GM04504 (cell line): ENCODE data around the gene S1PR2.
"Not testable (repeated sequence)": the region's sequence is repeated elsewhere in the genome, so short reads cannot be mapped to it uniquely, and the experiment has no call there.

Source experiments
- DNase-seq: peaks from one replicate; pipeline ENCODE4 v3.0.0-alpha.2; 2012; ENCODE audit warnings: low read depth

S1PR2 gene

DNA sequence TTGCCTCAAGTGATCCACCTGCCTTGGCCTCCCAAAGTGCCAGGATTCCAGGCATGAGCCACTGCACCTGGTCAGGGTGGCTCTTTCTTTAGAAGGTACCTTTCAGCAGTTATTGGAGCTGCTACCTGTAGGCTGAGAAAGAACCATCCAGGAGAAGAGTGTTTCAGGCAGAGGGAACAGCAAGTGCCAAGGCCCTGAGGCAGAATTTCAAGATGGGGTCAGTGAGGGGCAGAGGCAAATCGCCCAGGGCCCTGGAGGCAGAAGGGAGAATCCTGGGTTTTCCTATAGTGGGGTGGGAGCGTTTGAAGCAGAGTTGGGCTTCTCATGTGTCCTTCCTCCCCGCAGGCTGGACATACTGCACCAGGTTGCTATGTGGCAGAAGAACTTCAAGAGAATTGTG, 23.1 kb upstream of the S1PR2 start:
- DNase-seq, result no peak

DNA sequence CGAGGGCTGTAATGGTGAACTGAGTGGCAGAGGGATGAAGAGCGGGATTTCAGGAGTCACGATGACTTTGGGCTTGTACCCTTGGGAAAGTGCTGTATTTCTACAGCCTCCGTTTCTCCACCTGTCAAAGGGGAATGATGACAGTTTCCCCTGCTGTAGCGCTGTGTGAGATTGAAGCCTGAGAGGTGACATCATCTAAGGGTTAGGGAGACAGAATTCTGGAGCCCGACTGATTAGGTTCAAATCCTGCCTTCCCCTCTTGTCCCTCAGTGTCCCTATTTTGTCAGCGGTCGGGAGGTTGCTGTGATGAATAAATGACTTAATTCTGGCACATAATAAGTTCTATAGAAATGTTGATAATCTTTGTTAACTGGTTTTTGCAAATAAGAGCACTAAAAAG, 21.6 kb upstream of the S1PR2 start:
- DNase-seq, result no peak

DNA sequence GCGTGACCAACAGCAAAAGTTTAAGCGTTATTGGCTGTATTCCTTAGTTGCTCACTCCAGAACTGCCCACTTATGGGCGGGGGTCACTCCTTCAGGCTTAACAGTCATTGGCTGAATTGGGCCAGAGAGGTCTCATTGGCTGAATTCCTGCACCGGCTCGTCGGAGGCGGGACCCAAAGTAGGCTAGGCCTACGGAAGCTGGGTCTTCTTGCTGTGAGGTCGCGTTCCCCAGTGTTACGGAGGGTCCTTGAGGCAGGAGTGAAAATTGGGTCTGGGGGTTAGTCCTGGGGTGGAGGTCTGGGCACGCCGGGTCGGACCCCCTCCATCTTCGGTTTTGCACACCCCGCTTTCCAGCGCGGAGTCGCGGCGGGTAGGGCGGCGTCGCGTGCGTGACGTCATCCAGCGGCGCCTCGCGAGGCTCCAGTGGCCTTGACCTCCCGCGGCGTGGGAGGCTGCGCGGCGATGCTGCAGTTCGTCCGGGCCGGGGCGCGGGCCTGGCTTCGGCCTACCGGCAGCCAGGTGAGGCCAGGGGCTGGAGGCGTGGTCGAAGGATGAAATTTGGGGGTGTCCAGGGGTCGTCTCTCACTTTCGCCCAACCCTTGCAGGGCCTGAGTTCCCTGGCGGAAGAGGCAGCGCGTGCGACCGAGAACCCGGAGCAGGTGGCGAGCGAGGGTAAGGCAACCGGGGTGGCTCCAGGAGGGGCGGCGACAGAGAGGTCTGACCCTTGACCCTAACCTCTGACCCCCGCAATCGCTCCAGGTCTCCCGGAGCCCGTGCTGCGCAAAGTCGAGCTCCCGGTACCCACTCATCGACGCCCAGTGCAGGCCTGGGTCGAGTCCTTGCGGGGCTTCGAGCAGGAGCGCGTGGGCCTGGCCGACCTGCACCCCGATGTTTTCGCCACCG, 20.9 kb upstream of the S1PR2 start, which contains the start of gene MRPL4:
MRPL4 (plus strand) TSS at position 423 of the 903 bp plus-strand sequence; CDS start at position 463, 40 bp downstream.
- DNase-seq, result peak; percentile 97

DNA sequence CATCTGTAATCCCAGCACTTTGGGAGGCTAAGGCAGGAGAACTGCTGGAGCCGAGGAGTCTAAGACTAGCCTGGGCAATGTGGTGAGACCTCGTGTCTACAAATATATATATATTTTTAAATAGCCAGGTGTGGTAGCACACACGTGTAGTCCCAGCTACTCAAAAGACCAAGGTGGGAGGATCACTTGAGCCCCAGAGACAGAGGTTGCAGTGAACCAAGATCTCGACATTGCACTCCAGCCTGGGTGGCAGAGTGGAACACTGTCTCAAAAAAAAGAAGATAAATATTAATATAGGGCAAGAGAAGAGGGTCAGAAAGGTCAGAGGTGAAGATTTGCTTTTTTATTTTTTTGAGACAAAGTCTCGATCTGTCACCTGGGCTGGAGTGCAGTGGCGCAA, 15.4 kb upstream of the S1PR2 start:
- no peak for DNase-seq

DNA sequence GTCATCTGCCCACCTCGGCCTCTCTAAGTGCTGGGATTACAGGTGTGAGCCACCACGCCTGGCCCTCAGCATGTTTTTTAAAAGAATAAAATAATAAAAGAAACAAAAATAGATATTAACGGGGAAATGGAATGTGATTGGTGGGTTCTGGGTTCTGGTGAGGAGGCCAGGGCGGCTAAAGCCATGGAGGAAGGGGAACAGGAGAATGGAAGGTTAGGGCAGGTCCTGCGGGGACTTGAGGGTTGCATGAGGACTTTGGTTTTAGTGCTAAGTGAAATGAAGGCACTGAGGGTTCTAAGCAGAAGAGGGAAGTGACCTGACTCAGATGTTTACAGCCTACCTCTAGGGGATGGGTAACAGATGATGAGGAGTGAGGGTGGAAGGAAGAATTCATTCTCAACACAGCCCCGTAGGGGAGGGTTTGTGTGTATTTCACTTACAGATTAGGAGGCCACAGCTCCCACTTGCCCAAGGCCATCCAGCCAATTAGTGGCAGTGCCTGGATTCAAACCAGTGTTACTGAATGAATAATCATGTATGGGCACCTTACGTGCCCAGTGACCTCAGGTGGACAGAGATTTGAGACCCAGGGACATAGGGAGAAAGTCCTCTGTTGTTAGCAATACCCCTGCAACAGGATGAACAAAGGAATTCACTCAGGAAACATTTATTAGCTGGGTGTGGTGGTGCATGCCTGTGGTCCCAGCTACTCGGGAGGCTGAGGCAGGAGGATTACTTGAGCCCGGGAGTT, 14.2 kb upstream of the S1PR2 start:
- no peak for DNase-seq

DNA sequence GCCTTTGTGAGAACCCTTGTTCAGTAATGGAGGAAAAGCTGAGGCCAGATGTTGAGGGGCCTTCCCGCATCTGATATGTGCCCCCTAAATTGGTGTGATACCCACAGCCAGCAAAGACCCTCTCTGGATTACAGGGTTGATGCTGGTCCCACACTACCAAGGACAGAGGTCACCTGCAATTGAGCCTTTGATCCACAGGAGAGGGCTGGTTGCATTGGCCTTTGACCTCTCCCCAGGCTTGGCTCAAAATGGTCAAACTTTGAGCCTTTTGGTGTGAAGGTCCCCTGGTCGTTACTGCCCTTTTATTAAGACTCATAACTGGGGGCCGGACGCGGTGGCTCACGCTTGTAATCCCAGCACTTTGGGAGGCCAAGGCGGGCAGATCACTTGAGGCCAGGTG, 12.5 kb upstream of the S1PR2 start:
- no peak for DNase-seq

DNA sequence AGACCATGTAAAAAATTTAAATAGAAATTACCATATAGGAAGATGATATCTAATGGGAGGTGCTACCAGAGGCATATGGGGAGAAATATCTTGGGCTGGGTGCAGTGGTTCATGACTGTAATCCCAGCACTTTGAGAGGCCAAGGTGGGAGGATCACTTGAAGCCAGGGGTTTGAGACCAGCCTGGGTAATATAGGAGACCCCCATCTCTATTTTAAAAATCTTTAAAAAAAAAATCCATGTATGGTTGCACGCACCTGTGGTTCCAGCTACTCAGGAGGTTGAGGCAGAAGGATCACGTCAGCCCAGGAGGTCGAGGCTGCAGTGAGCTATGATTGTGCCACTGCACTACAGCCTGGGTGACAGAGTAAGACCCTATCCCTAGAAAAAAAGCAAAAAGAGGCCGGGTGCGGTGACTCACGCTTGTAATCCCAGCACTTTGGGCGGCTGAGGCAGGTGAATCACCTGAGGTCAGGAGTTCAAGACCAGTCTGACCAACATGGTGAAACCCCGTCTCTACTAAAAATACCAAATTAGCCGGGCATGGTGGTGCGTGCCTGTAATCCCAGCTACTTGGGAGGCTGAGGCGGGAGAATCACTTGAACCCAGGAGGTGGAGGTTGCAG, 10.8 kb upstream of the S1PR2 start:
- not testable (repeated sequence) for DNase-seq

DNA sequence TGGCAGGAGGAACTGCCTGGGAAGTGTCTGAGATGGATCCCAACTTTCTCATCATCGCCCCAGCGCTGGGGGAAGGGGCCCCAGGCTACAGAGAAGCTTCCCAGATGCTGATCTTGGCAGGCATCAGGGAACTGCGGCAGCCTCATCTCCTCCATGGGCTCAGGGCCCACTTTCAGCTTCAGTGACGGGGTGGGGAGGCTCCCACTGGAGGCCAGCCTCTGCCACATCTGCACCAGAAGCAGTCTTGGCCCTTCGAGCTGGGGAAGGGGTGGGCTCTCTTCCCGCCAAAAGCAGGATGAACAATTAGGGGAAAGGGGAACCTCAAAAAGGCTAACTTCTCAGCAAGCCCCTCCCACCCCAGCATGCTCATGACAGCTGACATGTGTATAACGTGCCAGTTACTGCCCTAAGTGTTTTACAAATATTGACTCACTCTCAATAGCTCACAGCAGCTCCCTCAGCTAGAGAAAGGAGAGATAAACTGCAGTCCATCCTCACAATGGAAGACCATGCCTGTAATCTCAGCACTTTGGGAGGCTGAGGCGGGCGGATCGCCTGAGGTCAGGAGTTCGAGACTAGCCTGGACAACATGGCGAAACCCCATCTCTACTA, 7.1 kb upstream of the S1PR2 start:
- DNase-seq, result peak; percentile 82

DNA sequence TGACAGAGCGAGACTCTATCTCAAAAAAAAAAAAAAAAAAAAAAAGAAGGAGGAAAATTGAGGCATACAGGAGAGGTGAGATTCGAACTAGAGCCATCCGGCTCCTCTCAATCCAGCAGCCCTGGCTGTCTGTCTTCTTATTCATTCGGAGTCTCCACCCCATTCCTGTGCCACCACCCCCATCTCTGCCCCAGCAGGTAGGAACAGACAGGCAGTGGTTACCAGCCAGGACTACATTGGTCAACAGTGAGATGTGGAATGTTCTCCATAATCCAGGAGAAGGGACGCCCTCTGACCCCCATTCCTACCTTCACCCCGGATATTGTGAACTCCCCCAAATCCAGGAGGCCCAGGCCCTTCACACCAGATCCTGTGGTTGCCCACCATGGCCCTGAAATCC, 6.6 kb upstream of the S1PR2 start:
- DNase-seq, result no peak

DNA sequence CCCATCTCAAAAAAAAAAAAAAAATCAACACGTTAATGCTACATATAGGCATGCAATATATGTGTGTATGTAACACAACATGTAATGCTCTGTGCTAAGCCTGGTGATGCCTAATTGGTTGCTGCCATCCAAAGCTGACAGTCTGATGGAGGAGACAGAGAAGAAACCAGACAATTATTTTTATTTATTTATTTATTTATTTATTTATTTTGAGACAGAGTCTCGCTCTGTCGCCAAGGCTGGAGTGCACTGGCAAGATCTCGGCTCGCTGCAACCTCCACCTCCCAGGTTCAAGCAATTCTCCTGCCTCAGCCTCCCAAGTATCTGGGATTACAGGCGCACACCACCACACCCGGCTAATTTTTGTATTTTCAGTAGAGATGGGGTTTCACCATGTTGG, 4.3 kb upstream of the S1PR2 start:
- DNase-seq, result not testable (repeated sequence)

DNA sequence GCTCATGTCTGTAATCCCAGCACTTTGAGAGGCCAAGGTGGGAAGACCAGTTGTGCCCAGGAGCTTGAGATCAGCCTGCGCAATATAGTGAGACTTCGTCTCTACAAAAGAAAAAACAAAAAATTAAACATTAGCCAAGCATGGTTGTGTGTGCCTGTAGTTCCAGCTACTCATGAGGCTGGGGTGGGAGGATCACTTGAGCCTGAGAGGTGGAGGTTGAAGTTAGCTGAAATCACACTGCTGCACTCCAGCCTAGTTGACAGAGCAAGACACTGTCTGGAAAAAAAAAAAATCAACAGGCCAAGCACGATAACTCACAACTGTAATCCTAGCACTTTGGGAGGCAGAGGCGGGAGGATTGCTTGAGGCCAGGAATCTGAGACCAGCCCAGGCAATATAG, 3.9 kb upstream of the S1PR2 start:
- DNase-seq, result no peak

DNA sequence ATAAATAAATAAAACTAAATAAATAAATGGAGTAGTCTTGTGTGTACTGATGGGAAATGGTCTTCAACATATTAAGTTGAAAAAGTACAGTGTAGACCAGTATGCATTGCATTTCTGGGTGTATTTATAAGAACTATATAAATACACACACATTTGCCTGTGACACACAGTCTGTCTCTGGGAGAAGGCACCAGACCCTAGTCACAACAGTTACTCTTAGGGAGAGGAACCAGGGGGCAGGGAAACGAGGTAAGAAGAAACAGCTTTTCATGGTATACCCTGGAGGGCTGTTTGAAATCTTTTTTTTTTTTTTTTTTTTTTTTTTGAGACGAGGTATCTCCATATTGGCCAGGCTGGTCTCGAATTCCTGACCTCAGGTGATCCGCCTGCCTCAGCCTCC, 2.8 kb upstream of the S1PR2 start:
- no peak for DNase-seq

DNA sequence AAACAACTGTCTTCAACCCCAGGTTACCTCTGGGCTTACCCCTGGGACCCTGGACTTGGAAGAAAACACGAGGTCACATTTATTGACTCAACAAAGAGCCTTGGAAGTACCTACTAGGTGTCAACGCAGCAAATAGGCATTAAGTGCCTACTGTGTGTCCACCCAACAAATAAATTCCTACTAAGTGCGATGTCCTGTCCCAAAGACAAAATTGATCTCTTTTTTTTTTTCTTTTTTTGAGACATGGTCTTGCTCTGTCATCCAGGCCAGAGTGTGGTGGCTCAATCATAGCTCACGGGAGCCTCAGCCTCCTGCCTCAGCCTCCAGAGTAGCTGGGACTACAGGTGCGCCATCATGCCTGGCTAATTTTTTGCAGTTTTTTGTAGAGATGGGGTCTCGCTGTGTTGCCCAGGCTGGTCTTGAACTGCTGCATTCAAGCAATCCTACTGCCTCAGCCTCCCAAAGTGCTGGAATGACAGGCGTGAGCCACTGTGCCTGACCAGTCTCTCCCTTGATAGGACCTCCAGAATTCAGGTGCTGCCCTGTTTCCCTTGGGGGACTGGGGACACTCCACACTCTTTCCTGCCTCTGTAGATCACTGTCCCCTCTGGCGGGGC, 589 bp upstream of the S1PR2 start:
- no peak for DNase-seq

DNA sequence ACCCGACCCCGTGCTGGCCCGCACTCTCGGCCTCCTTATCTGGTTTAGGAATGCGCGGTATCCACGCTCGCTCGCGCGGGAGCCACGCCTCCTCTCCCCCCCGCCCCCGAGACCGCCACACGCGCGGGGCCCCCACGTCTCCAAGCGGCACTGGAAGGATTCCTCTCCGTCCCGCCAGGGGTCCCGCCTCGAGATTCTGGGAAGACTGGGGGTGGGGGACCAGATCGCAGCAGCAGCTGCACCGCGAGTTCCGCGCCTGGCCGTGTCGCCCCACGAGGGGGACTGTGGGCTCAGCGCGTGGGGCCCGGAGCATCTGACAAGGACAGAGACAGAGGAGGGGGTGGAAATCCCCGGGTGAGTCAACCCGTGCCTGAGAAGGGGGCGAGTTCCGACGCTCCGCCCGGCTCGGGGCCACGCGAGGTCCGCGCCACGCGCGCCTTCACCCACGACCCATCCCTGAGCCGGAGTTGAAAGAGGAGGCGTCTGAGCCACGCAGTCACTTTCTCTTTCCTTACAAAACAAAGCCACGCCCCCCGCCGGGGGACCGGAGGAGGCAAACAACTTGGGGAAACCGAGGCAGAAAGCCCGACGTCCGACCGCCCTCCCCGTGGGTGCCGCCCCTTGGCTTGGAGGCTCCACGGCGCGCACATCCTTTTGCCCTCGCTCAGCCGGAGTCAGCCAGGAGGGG, 814 bp downstream of the S1PR2 start:
- no peak for DNase-seq

DNA sequence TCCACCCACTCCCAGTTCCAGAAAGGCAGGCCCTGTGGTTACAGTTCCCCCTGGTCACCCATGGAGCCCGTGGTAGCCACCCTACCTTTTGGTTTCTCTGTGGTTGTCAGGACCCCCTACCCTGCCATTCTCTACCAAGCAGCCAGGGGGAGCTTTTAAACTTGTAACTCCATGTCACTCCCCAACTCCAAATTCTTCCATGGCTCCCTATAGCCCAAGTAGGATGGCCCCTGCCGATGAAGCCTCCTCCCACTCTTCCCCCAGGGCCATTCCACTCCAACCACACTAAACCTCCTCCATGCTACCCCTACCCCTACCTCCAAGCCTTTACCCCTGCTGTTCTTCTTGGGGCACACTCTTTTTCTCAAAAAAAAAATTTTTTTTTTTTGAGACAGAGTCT, 2.2 kb downstream of the S1PR2 start:
- DNase-seq, result no peak

DNA sequence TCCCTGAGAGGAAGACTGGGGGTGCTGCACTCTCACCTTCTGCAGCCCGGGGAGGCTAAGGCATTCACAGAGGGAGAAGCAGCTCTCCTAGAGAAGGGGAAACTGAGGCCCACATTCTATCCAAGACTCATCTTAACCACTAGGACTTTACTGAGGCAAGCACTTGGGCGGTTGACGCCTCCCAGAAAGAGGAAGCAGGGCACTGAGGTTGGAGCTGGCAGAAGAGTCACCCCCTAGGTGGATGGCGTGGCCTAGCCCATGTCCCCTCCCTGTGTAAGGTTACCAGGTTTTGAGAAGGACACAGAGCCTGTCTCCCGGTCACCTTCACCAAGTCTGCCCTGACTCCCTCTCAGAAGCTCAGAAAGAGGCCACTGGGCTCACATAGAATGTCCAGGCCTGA, 2.7 kb downstream of the S1PR2 start:
- no peak for DNase-seq

DNA sequence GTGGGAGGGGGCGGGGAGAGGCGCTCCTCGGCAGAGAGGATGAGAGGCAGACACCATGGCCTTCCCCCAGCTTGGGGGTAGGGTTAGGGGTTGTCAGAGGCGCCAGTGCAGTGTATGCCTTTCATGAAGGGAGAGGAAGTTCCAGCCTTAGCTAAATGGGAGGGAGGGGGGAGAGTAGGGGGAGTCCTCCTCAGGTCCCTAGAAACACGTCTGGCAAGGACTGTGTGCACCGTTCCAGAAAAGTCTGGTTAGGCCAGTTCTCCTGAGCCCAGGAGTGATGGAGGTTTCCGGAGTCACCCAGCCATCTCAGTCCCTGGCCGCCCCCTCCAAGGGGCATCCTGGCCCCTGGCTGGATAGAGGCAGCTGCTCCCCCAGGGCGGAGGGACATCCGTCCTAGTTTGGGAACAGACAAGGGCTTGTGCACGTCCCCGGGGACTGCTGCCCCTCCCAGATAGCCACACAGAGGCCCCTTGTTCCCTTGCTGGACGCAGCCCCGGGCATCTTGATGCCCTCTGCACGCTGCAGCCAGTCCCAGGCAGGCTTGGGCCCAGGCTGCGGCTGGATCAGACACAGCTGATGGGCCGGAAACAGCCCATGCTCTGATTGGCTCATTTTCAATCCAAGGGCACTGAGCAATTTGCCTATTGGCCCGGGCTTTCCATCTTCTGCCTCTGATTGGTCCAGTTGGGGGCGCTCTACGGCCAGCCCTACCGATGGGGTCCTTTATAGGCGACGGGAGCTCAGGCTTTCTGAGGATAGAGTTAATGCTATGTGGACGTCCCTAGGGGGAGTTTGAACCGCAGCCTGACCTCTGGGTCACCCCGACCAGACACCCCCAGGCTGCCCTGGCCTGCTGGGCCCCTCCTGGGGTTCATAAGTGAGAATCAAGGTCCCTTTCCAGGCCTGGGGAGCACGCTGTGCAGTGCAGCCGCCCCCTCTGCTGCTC, 3.8 kb downstream of the S1PR2 start:
- no peak for DNase-seq

DNA sequence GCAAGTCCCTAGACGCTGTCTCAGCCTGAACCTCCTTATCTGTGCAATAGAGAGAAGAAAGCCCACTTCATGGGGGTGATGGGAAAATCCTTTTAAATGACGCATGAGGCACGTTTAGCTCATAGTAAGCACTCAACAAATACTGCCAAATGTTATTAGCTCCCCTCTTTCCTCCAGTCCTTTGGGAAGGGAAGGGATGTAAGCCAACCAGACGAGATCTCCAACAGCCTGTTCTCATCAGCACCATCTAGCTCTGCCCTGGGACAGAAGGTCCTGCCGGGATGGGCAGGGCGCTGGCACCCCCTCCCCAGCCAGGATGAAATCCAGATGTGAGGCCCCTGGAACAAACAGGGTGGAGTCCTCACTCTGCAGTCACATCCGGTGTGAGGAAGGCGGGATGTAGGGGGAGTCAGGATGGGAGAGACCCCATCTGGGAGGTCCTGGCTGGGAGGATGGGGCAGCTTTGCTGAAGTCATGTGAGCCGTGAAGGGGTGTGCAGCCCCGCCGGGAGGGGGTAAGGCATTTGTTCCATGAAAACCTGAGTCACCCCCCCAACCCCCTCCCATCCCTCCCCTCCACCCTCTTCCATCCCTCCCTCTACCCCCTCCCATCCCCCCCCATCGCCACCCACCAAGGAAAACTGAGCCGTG, 4.6 kb downstream of the S1PR2 start:
- peak; percentile 72 for DNase-seq

DNA sequence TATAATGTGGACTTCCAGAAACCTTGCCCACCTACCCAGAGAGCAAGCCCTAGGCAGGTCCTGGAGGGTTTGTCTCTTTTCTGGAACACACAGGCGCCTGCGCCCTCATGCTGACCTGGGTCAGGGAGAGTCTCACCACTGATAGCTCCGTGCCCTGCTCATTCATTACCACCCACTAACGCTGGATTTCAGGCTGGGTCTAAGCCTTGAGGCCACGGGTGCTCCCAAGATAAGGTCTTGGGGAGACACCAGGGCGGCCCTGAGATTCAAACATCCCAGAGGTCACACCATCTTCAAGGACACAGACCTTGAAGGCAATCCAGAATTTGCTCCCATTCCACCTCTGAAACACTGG, 5.1 kb downstream of the S1PR2 start:
- DNase-seq, result no peak

DNA sequence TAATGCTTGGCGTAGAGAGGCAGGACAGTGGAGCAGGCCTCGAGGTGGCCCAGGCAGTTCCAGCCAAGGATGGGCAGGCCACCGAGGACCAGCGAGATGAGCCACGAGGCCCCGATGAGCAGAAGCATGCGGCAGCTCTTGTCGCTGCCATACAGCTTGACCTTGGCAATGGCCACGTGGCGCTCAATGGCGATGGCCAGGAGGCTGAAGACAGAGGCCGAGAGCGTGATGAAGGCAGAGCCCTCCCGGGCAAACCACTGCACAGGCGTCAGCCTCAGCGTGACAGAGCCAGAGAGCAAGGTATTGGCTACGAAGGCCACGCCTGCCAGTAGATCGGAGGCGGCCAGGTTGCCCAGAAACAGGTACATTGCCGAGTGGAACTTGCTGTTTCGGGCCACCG, 6.8 kb downstream of the S1PR2 start:
- no peak for DNase-seq
